Measurements from ENCODE around the gene DRD5.
"Not testable (repeated sequence)": the region's sequence is repeated elsewhere in the genome, so short reads cannot be mapped to it uniquely, and the experiment has no call there.

The DRD5 gene

DNA sequence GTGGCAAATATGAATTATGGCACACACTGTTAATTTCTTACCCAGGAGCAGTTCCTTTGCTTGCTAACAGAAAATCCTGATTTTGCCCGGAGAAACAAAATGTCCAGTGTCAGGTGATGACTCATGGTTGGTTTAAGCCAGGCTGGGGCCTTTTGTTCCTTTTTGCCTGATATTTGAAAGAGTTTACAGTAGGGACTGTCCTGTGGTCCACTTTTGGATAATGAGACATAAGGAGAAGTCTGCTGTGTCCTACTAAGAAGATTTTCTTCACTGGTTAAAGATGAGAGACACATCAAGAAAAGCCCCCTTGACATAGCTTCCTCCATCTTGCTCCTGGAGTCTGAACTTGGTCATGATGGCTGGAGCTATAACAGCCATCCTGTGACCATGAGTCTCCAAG is 12.1 kb upstream of the DRD5 start:
- Histone ChIP-seq H3K9me3 (ENCODE audit: control insufficient read depth in 1 of 2, low read length in 2 of 2) (no peaks in the 10 kb centered on the region), H3K4me1 (ENCODE audit: control insufficient read depth in 1 of 2, insufficient read depth in 2 of 2, low read length in 2 of 2) (no peaks in the 10 kb centered on the region), H3K4me3 (ENCODE audit: low read depth in 1 of 2, low read length in 2 of 2) (no peak overlapping the region), H3K27me3 (ENCODE audit: control insufficient read depth in 1 of 2, insufficient read depth in 2 of 2, low read length in 2 of 2) (no peaks in the 10 kb centered on the region), H3K36me3 (ENCODE audit: control insufficient read depth in 1 of 2, insufficient read depth in 2 of 2, low read length in 2 of 2) (no peaks in the 10 kb centered on the region), H3K27ac (ENCODE audit: low read depth, low read length) (no peak overlapping the region), H3K9ac (ENCODE audit: low read depth in 1 of 2, low read length in 2 of 2) (no peak overlapping the region)

DNA sequence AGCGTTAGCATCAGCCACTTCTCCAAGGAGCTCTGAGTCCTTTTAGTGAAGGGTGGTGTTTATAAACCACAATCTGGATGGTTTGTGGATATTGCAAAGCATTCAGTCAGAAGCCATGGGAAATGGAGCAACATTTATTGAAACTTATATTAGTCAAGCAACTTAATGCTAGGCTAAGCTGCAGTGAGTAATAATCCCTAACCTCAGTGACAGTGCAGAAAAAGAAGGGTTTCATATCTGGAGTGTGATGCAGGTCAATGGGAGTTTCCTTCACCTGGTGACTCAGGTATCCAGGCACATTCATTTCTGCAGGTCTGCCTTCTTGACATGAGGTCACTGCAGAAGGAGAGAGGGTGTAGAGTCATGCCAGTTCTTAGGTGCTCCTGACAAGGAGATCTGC is 10.4 kb upstream of the DRD5 start:
- H3K27me3 ChIP-seq (ENCODE audit: control insufficient read depth in 1 of 2, insufficient read depth in 2 of 2, low read length in 2 of 2), result no peaks in the 10 kb centered on the region
- H3K9ac ChIP-seq (ENCODE audit: low read depth in 1 of 2, low read length in 2 of 2), result no peak overlapping the region
- H3K36me3 ChIP-seq (ENCODE audit: control insufficient read depth in 1 of 2, insufficient read depth in 2 of 2, low read length in 2 of 2), result no peaks in the 10 kb centered on the region
- H3K4me1 ChIP-seq (ENCODE audit: control insufficient read depth in 1 of 2, insufficient read depth in 2 of 2, low read length in 2 of 2), result no peaks in the 10 kb centered on the region
- H3K9me3 ChIP-seq (ENCODE audit: control insufficient read depth in 1 of 2, low read length in 2 of 2), result no peaks in the 10 kb centered on the region
- no peak overlapping the region for H3K4me3 ChIP-seq (ENCODE audit: low read depth in 1 of 2, low read length in 2 of 2)
- H3K27ac ChIP-seq (ENCODE audit: low read depth, low read length), result no peak overlapping the region

- no peaks in the 10 kb centered on the region for H3K27me3 ChIP-seq (ENCODE audit: control insufficient read depth in 1 of 2, insufficient read depth in 2 of 2, low read length in 2 of 2)
- no peak overlapping the region for H3K27ac ChIP-seq (ENCODE audit: low read depth, low read length)
- no peaks in the 10 kb centered on the region for H3K9me3 ChIP-seq (ENCODE audit: control insufficient read depth in 1 of 2, low read length in 2 of 2)
- no peaks in the 10 kb centered on the region for H3K4me1 ChIP-seq (ENCODE audit: control insufficient read depth in 1 of 2, insufficient read depth in 2 of 2, low read length in 2 of 2)
- H3K9ac ChIP-seq (ENCODE audit: low read depth in 1 of 2, low read length in 2 of 2), result no peak overlapping the region
- no peak overlapping the region for H3K4me3 ChIP-seq (ENCODE audit: low read depth in 1 of 2, low read length in 2 of 2)
- H3K36me3 ChIP-seq (ENCODE audit: control insufficient read depth in 1 of 2, insufficient read depth in 2 of 2, low read length in 2 of 2), result no peaks in the 10 kb centered on the region
Observed at GRCh38 chr4:9773471-9773870, 8.0 kb upstream of the DRD5 start.

DNA sequence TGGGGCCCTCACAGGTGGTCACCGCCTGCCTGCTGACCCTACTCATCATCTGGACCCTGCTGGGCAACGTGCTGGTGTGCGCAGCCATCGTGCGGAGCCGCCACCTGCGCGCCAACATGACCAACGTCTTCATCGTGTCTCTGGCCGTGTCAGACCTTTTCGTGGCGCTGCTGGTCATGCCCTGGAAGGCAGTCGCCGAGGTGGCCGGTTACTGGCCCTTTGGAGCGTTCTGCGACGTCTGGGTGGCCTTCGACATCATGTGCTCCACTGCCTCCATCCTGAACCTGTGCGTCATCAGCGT is 652 bp downstream of the DRD5 start:
- Histone ChIP-seq H3K9me3 (ENCODE audit: control insufficient read depth in 1 of 2, low read length in 2 of 2) (no peaks in the 10 kb centered on the region), H3K4me1 (ENCODE audit: control insufficient read depth in 1 of 2, insufficient read depth in 2 of 2, low read length in 2 of 2) (no peaks in the 10 kb centered on the region), H3K27me3 (ENCODE audit: control insufficient read depth in 1 of 2, insufficient read depth in 2 of 2, low read length in 2 of 2) (peaks cover 6 to 14% of the 10 kb centered on the region in 2 donors), H3K36me3 (ENCODE audit: control insufficient read depth in 1 of 2, insufficient read depth in 2 of 2, low read length in 2 of 2) (no peaks in the 10 kb centered on the region), H3K4me3 (ENCODE audit: low read depth in 1 of 2, low read length in 2 of 2) (no peak overlapping the region), H3K9ac (ENCODE audit: low read depth in 1 of 2, low read length in 2 of 2) (no peak overlapping the region), H3K27ac (ENCODE audit: low read depth, low read length) (no peak overlapping the region)

DNA sequence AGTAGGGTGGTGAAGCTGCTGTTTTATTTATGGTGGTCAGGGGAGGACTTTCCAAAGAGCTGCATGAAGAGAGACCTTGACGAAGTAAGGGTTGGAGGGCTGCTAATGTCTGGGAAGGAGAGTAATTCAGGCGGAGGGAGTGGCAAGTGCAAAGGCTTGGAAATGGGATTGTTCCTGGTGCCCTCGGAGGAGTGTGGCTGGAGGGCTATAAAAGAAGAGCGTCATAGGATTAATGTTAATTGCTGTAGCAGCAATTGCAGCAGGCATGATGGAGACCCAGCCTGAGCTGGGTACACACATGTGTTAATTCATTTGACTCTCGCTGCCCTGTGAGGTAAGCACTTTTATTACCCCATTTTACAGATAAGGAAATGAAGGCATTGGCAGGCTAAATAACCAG is 4.5 kb downstream of the DRD5 start:
- H3K9ac ChIP-seq (ENCODE audit: low read depth in 1 of 2, low read length in 2 of 2); H3K4me3 ChIP-seq (ENCODE audit: low read depth in 1 of 2, low read length in 2 of 2); H3K4me1 ChIP-seq (ENCODE audit: control insufficient read depth in 1 of 2, insufficient read depth in 2 of 2, low read length in 2 of 2); H3K9me3 ChIP-seq (ENCODE audit: control insufficient read depth in 1 of 2, low read length in 2 of 2); H3K27me3 ChIP-seq (ENCODE audit: control insufficient read depth in 1 of 2, insufficient read depth in 2 of 2, low read length in 2 of 2); H3K36me3 ChIP-seq (ENCODE audit: control insufficient read depth in 1 of 2, insufficient read depth in 2 of 2, low read length in 2 of 2); H3K27ac ChIP-seq (ENCODE audit: low read depth, low read length): not testable (repeated sequence)

DNA sequence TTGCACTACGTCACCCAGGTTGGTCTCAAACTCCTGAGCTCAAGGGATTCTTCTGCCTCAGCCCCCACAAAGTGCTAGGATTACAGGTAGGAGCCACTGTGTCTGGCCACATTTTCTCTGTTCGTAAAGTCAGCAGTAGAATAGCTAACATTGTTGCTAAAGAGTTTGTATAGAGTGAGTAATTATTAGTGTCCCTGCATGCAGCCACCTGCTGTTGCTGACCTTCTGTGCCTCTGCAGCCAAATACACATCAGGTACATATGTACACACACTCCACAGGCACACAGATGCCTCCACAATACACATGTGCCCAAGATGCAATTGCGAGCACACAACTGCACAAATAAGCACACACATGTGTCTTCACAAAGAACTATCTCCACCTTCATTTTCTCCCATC is 10.9 kb downstream of the DRD5 start:
- no peak overlapping the region for H3K9ac ChIP-seq (ENCODE audit: low read depth in 1 of 2, low read length in 2 of 2)
- H3K4me3 ChIP-seq (ENCODE audit: low read depth in 1 of 2, low read length in 2 of 2), result no peak overlapping the region
- no peaks in the 10 kb centered on the region for H3K36me3 ChIP-seq (ENCODE audit: control insufficient read depth in 1 of 2, insufficient read depth in 2 of 2, low read length in 2 of 2)
- H3K4me1 ChIP-seq (ENCODE audit: control insufficient read depth in 1 of 2, insufficient read depth in 2 of 2, low read length in 2 of 2), result no peaks in the 10 kb centered on the region
- H3K9me3 ChIP-seq (ENCODE audit: control insufficient read depth in 1 of 2, low read length in 2 of 2), result no peaks in the 10 kb centered on the region
- no peak overlapping the region for H3K27ac ChIP-seq (ENCODE audit: low read depth, low read length)
- H3K27me3 ChIP-seq (ENCODE audit: control insufficient read depth in 1 of 2, insufficient read depth in 2 of 2, low read length in 2 of 2), result no peaks in the 10 kb centered on the region

GRCh38 chr4:9796641-9797040 is 15.2 kb downstream of the DRD5 start:
- not testable (repeated sequence) for H3K27ac ChIP-seq (ENCODE audit: low read depth, low read length); H3K4me1 ChIP-seq (ENCODE audit: control insufficient read depth in 1 of 2, insufficient read depth in 2 of 2, low read length in 2 of 2); H3K4me3 ChIP-seq (ENCODE audit: low read depth in 1 of 2, low read length in 2 of 2); H3K9me3 ChIP-seq (ENCODE audit: control insufficient read depth in 1 of 2, low read length in 2 of 2); H3K27me3 ChIP-seq (ENCODE audit: control insufficient read depth in 1 of 2, insufficient read depth in 2 of 2, low read length in 2 of 2); H3K9ac ChIP-seq (ENCODE audit: low read depth in 1 of 2, low read length in 2 of 2); H3K36me3 ChIP-seq (ENCODE audit: control insufficient read depth in 1 of 2, insufficient read depth in 2 of 2, low read length in 2 of 2)

- Histone ChIP-seq H3K4me3 (ENCODE audit: low read depth in 1 of 2, low read length in 2 of 2) (no peak overlapping the region), H3K4me1 (ENCODE audit: control insufficient read depth in 1 of 2, insufficient read depth in 2 of 2, low read length in 2 of 2) (no peaks in the 10 kb centered on the region), H3K9ac (ENCODE audit: low read depth in 1 of 2, low read length in 2 of 2) (no peak overlapping the region), H3K27ac (ENCODE audit: low read depth, low read length) (no peak overlapping the region), H3K9me3 (ENCODE audit: control insufficient read depth in 1 of 2, low read length in 2 of 2) (no peaks in the 10 kb centered on the region), H3K36me3 (ENCODE audit: control insufficient read depth in 1 of 2, insufficient read depth in 2 of 2, low read length in 2 of 2) (peaks cover 0 to 3% of the 10 kb centered on the region in 2 donors), H3K27me3 (ENCODE audit: control insufficient read depth in 1 of 2, insufficient read depth in 2 of 2, low read length in 2 of 2) (no peaks in the 10 kb centered on the region)
Observed at GRCh38 chr4:9800848-9801247, 19.4 kb downstream of the DRD5 start.

- H3K4me1 ChIP-seq (ENCODE audit: control insufficient read depth in 1 of 2, insufficient read depth in 2 of 2, low read length in 2 of 2), result no peaks in the 10 kb centered on the region
- no peaks in the 10 kb centered on the region for H3K9me3 ChIP-seq (ENCODE audit: control insufficient read depth in 1 of 2, low read length in 2 of 2)
- no peak overlapping the region for H3K27ac ChIP-seq (ENCODE audit: low read depth, low read length)
- no peak overlapping the region for H3K4me3 ChIP-seq (ENCODE audit: low read depth in 1 of 2, low read length in 2 of 2)
- H3K27me3 ChIP-seq (ENCODE audit: control insufficient read depth in 1 of 2, insufficient read depth in 2 of 2, low read length in 2 of 2), result no peaks in the 10 kb centered on the region
- H3K36me3 ChIP-seq (ENCODE audit: control insufficient read depth in 1 of 2, insufficient read depth in 2 of 2, low read length in 2 of 2), result peaks cover 0 to 3% of the 10 kb centered on the region in 2 donors
- H3K9ac ChIP-seq (ENCODE audit: low read depth in 1 of 2, low read length in 2 of 2), result no peak overlapping the region
Observed at GRCh38 chr4:9804918-9805317, 23.5 kb downstream of the DRD5 start.

GRCh38 chr4:9808077-9808476 is 26.6 kb downstream of the DRD5 start:
- no peak overlapping the region for H3K4me3 ChIP-seq (ENCODE audit: low read depth in 1 of 2, low read length in 2 of 2)
- H3K4me1 ChIP-seq (ENCODE audit: control insufficient read depth in 1 of 2, insufficient read depth in 2 of 2, low read length in 2 of 2), result no peaks in the 10 kb centered on the region
- H3K27me3 ChIP-seq (ENCODE audit: control insufficient read depth in 1 of 2, insufficient read depth in 2 of 2, low read length in 2 of 2), result no peaks in the 10 kb centered on the region
- H3K9me3 ChIP-seq (ENCODE audit: control insufficient read depth in 1 of 2, low read length in 2 of 2), result no peaks in the 10 kb centered on the region
- no peak overlapping the region for H3K9ac ChIP-seq (ENCODE audit: low read depth in 1 of 2, low read length in 2 of 2)
- H3K27ac ChIP-seq (ENCODE audit: low read depth, low read length), result no peak overlapping the region
- peaks cover 0 to 3% of the 10 kb centered on the region in 2 donors for H3K36me3 ChIP-seq (ENCODE audit: control insufficient read depth in 1 of 2, insufficient read depth in 2 of 2, low read length in 2 of 2)

GRCh38 chr4:9811806-9812205 is 30.4 kb downstream of the DRD5 start:
- H3K4me1 ChIP-seq (ENCODE audit: control insufficient read depth in 1 of 2, insufficient read depth in 2 of 2, low read length in 2 of 2), result no peaks in the 10 kb centered on the region
- H3K9ac ChIP-seq (ENCODE audit: low read depth in 1 of 2, low read length in 2 of 2), result no peak overlapping the region
- H3K4me3 ChIP-seq (ENCODE audit: low read depth in 1 of 2, low read length in 2 of 2), result no peak overlapping the region
- no peak overlapping the region for H3K27ac ChIP-seq (ENCODE audit: low read depth, low read length)
- H3K27me3 ChIP-seq (ENCODE audit: control insufficient read depth in 1 of 2, insufficient read depth in 2 of 2, low read length in 2 of 2), result no peaks in the 10 kb centered on the region
- H3K9me3 ChIP-seq (ENCODE audit: control insufficient read depth in 1 of 2, low read length in 2 of 2), result no peaks in the 10 kb centered on the region
- H3K36me3 ChIP-seq (ENCODE audit: control insufficient read depth in 1 of 2, insufficient read depth in 2 of 2, low read length in 2 of 2), result no peaks in the 10 kb centered on the region
